H1 (cell line): ENCODE measurements around the gene TERB1. TPM values are rescaled to one million over a fixed set of nuclear protein-coding genes. Genes with fewer than 3 reads are reported as not detected.

Experiments used
- CTCF ChIA-PET: fragments of 300-600 bp; sonication (Branson Sonifier 250); formaldehyde crosslinking; loops from one replicate; lab custom pipeline; 2021; ENCODE audit not compliant: partially characterized antibody; lab: Charles Lee
- POLR2A ChIA-PET: fragments of 300-600 bp; sonication (Branson Sonifier 250); formaldehyde crosslinking; loops from one replicate; lab custom pipeline; 2021; ENCODE audit warnings: inconsistent platforms; ENCODE audit not compliant: partially characterized antibody; lab: Charles Lee
- DNase-seq, 2 experiments: peaks; one replicate each; pipeline versions ENCODE4 v3.0.0 to v3.0.0-alpha.2; 2010 to 2022; ENCODE audit warnings: low spot score in 2 of 2, low read depth in 1 of 2, mixed read lengths in 1 of 2
- FAIRE-seq: peaks from 2 replicates; lab custom pipeline; 2011; peaks lifted over from hg19 to GRCh38; lab: Jason Lieb, UNC
- H2AFZ ChIP-seq: 2 replicates; pipeline ENCODE4 v1.8.1; 2012; ENCODE audit warnings: low read length, inconsistent platforms
- H2AK5ac ChIP-seq: 2 replicates; pipeline ENCODE4 v1.6.1; 2013; ENCODE audit warnings: low read depth, low read length
- H2BK120ac ChIP-seq: replicated peaks from 2 replicates; pipeline ENCODE3; 2013; ENCODE audit warnings: low read depth, low read length, inconsistent platforms
- H2BK12ac ChIP-seq: 2 replicates; pipeline ENCODE4 v1.6.1; 2013; ENCODE audit warnings: low read depth, low read length
- H2BK15ac ChIP-seq: 2 replicates; pipeline ENCODE4 v1.6.1; 2013; ENCODE audit warnings: low read length
- H2BK20ac ChIP-seq: 2 replicates; pipeline ENCODE4 v1.6.1; 2013; ENCODE audit warnings: low read length
- H2BK5ac ChIP-seq: 2 replicates; pipeline ENCODE4 v1.6.1; 2013; ENCODE audit warnings: low read depth, low read length
- H3K14ac ChIP-seq: 2 replicates; pipeline ENCODE4 v1.6.1; 2013; ENCODE audit warnings: inconsistent platforms; ENCODE audit not compliant: insufficient read length
- H3K18ac ChIP-seq: 2 replicates; pipeline ENCODE4 v1.6.1; 2013; ENCODE audit warnings: low read length; ENCODE audit errors: extremely low read depth
- H3K23ac ChIP-seq: 2 replicates; pipeline ENCODE4 v1.6.1; 2013; ENCODE audit warnings: inconsistent platforms; ENCODE audit not compliant: insufficient read length
- H3K23me2 ChIP-seq: 2 replicates; pipeline ENCODE4 v1.6.1; 2013; ENCODE audit warnings: low read depth, low read length
- H3K27ac ChIP-seq: 2 replicates; pipeline ENCODE4 v1.6.1; 2011; ENCODE audit warnings: low read depth, low read length, inconsistent platforms
- H3K27me3 ChIP-seq, 4 experiments: replicated peaks in 1 of 4; 1 replicate in 1 of 4; 2 replicates in 3 of 4; pipeline versions ENCODE4 v1.6.1 to v1.8.1; 2011 to 2013; ENCODE audit warnings: low read length in 3 of 4, mild to moderate bottlenecking in 3 of 4, inconsistent platforms in 2 of 4, mixed read lengths in 2 of 4, moderate library complexity in 1 of 4; ENCODE audit not compliant: control insufficient read depth in 3 of 4, insufficient read depth in 3 of 4; ENCODE audit errors: extremely low read depth in 1 of 4
- H3K36me3 ChIP-seq, 4 experiments: 2 replicates each; pipeline versions ENCODE4 v1.6.1 to v1.8.1; 2011 to 2013; ENCODE audit warnings: mild to moderate bottlenecking in 4 of 4, low read length in 3 of 4, moderate library complexity in 2 of 4, control low read depth in 1 of 4, inconsistent platforms in 1 of 4; ENCODE audit not compliant: insufficient read depth in 4 of 4, control insufficient read depth in 2 of 4
- H3K4ac ChIP-seq: replicated peaks from 2 replicates; pipeline ENCODE3; 2013; ENCODE audit warnings: low read length, low read depth, mixed read lengths, inconsistent platforms; ENCODE audit not compliant: insufficient read length
- H3K4me1 ChIP-seq, 4 experiments: replicated peaks in 1 of 4; 1 replicate in 1 of 4; 2 replicates in 3 of 4; pipeline versions ENCODE4 v1.6.1 to v1.8.1; 2011 to 2013; ENCODE audit warnings: low read length in 3 of 4, inconsistent platforms in 2 of 4, mixed read lengths in 1 of 4; ENCODE audit not compliant: insufficient read depth in 4 of 4, control insufficient read depth in 3 of 4
- H3K4me2 ChIP-seq, 2 experiments: 2 replicates each; pipeline versions ENCODE4 v1.6.1 to v1.8.1; 2011 to 2013; ENCODE audit warnings: low read depth in 2 of 2, low read length in 2 of 2, control low read depth in 1 of 2, inconsistent platforms in 1 of 2, mild to moderate bottlenecking in 1 of 2; ENCODE audit not compliant: insufficient read depth in 1 of 2
- H3K4me3 ChIP-seq, 4 experiments: fragments of 200-600, 300-600 bp in 1 of 4; sonication (generic), shearing (Covaris generic), sonication (Bioruptor Twin) in 1 of 4; 2 replicates each; pipeline versions ENCODE4 v1.5.1 to v1.8.1; 2011 to 2016; ENCODE audit warnings: low read length in 4 of 4, low read depth in 3 of 4, control low read depth in 2 of 4, inconsistent platforms in 2 of 4, mild to moderate bottlenecking in 2 of 4, mixed read lengths in 1 of 4, moderate library complexity in 1 of 4; ENCODE audit not compliant: insufficient read depth in 2 of 4; ENCODE audit errors: extremely low read depth in 1 of 4
- H3K56ac ChIP-seq: replicated peaks from 2 replicates; pipeline ENCODE3; 2013; ENCODE audit warnings: low read depth, mild to moderate bottlenecking, mixed read lengths, low read length, inconsistent platforms; ENCODE audit not compliant: insufficient read length
- H3K79me1 ChIP-seq: 2 replicates; pipeline ENCODE4 v1.6.1; 2013; ENCODE audit warnings: low read depth, low read length, control low read depth
- H3K79me2 ChIP-seq, 2 experiments: 2 replicates each; pipeline versions ENCODE4 v1.6.1 to v1.8.1; 2012 to 2013; ENCODE audit warnings: low read length in 2 of 2, mild to moderate bottlenecking in 2 of 2, inconsistent platforms in 1 of 2; ENCODE audit not compliant: insufficient read depth in 2 of 2, control insufficient read depth in 1 of 2
- H3K9ac ChIP-seq, 4 experiments: replicated peaks in 1 of 4; 1 replicate in 1 of 4; 2 replicates in 3 of 4; pipeline versions ENCODE4 v1.6.1 to v1.8.1; 2011 to 2013; ENCODE audit warnings: low read depth in 3 of 4, low read length in 3 of 4, control low read depth in 2 of 4, mild to moderate bottlenecking in 2 of 4, moderate library complexity in 2 of 4, inconsistent platforms in 1 of 4; ENCODE audit errors: extremely low read depth in 1 of 4
- H3K9me3 ChIP-seq, 2 experiments: 2 replicates each; pipeline versions ENCODE4 v1.6.1 to v1.8.1; 2012 to 2013; ENCODE audit warnings: mild to moderate bottlenecking in 2 of 2, moderate library complexity in 2 of 2, control low read depth in 1 of 2, inconsistent platforms in 1 of 2, low read depth in 1 of 2, low read length in 1 of 2, mixed read lengths in 1 of 2; ENCODE audit not compliant: insufficient read depth in 2 of 2
- H4K20me1 ChIP-seq, 2 experiments: replicated peaks in 1 of 2; 2 replicates each; pipeline versions ENCODE3 to v1.8.1; 2011 to 2013; ENCODE audit warnings: inconsistent platforms in 2 of 2, low read length in 2 of 2, mild to moderate bottlenecking in 1 of 2; ENCODE audit not compliant: insufficient read depth in 2 of 2, control insufficient read depth in 1 of 2
- H4K5ac ChIP-seq: 2 replicates; pipeline ENCODE4 v1.6.1; 2013; ENCODE audit warnings: low read length, low read depth, mixed read lengths, inconsistent platforms; ENCODE audit not compliant: insufficient read length
- H4K8ac ChIP-seq: 2 replicates; pipeline ENCODE4 v1.8.0; 2013; ENCODE audit warnings: mild to moderate bottlenecking, moderate library complexity, low read length, inconsistent platforms; ENCODE audit not compliant: insufficient read depth; ENCODE audit errors: extremely low read depth
- H4K91ac ChIP-seq: replicated peaks from 2 replicates; pipeline ENCODE3; 2013; ENCODE audit warnings: low read length, mixed read lengths, inconsistent platforms; ENCODE audit not compliant: insufficient read length
- ASH2L ChIP-seq: fragments of 200-600, 300-600 bp; sonication (generic); IDR thresholded peaks from one replicate; pipeline ENCODE4 v1.7.1; 2017; ENCODE audit warnings: low read length
- FOSL1 ChIP-seq: IDR thresholded peaks from 2 replicates; pipeline ENCODE4 v1.6.1; 2011; ENCODE audit warnings: mild to moderate bottlenecking, low read depth, low read length, moderate library complexity; ENCODE audit not compliant: insufficient read depth
- WGBS, 2 experiments: shearing (Covaris generic) in 1 of 2; methylation state at CpG; one replicate each; pipeline versions ENCODE4 v1.1.6 to v1.1.7; 2013 to 2015; ENCODE audit warnings: low lambda C conversion rate in 2 of 2, mixed read lengths in 2 of 2, inconsistent platforms in 1 of 2, low coverage in 1 of 2, missing lambda C conversion rate in 1 of 2; ENCODE audit not compliant: insufficient replicate concordance in 2 of 2, insufficient coverage in 1 of 2, insufficient read length in 1 of 2; ENCODE audit errors: extremely low coverage in 1 of 2, missing lambda C conversion rate in 1 of 2; 5-methylcytosine and 5-hydroxymethylcytosine counted together
- polyA plus RNA-seq, 7 experiments: library from polyadenylated mRNA; depleted of rRNA in 3 of 7; stranded (reverse) in 5 of 7; unstranded in 2 of 7; fragments of >200 nt in 5 of 7; fragments of 200-250 nt in 2 of 7; gene quantifications; 1 replicate in 5 of 7; 2 replicates in 1 of 7; 4 replicates in 1 of 7; pipeline versions ENCODE4 v1.2.1 to v1.2.3, GENCODE V29; 2011 to 2013; ENCODE audit warnings: missing spikeins in 2 of 7, mixed read lengths in 2 of 7
- total RNA-seq: library from RNA; stranded (reverse); fragmentation: NEBNext Ultra II Directional; extraction: Animal tissue kit (Norgen Biotek cat#: 25700); gene quantifications from 2 replicates; pipeline ENCODE4 v1.2.1, GENCODE V29; 2021

The TERB1 gene
- total and polyA plus RNA-seq, 2 of the 8 experiments (the other 6 are each of a cell fraction or from before 2014, with no cell fraction given), result not detected

GRCh38 chr16:66845791-66846221, 44.4 kb upstream of the TERB1 start:
- no peak overlapping the region for H2BK20ac ChIP-seq
- ChIA-PET POLR2A (interaction anchor here (1.8 to 3.3 kb wide), 2 partner anchors 16 to 22 kb away, joined by 7 to 26 read pairs; partner anchors contain the start of gene NAE1), CTCF (interaction anchor here (0.6 to 13.4 kb wide), 6 partner anchors 9 to 148 kb away, joined by 3 to 162 read pairs (median 4); partner anchors contain the start of gene NAE1)
- no peak overlapping the region for H3K9ac ChIP-seq
- H3K36me3 ChIP-seq, result no peaks in the 10 kb centered on the region
- H4K91ac ChIP-seq, result no peak overlapping the region
- H3K79me1 ChIP-seq, result no peaks in the 10 kb centered on the region
- H4K20me1 ChIP-seq, result peaks cover 0 to 3% of the 10 kb centered on the region in 2 experiments
- peaks cover 0 to 2% (median 0%) of the 10 kb centered on the region in 4 experiments; a peak in 3 of 7 replicates for H3K4me1 ChIP-seq
- no peak overlapping the region for H2AK5ac ChIP-seq
- no peak overlapping the region for H2AFZ ChIP-seq
- H2BK15ac ChIP-seq, result no peak overlapping the region
- FAIRE-seq, result no peak
- peaks cover 12% of the 10 kb centered on the region for H3K23me2 ChIP-seq
- no peak overlapping the region for H3K14ac ChIP-seq
- TF ChIP-seq FOSL1, result no peak
- TF ChIP-seq ASH2L, result no peak
- H2BK120ac ChIP-seq, result no peak overlapping the region
- H3K4ac ChIP-seq, result no peak overlapping the region
- no peak overlapping the region for H2BK5ac ChIP-seq
- no peak overlapping the region for H4K8ac ChIP-seq
- H2BK12ac ChIP-seq, result no peak overlapping the region
- DNase-seq, result no peak
- WGBS, 2 experiments, result 71% methylated on average over 9 of the region's 9 CpGs; no CpG with 5 or more reads in 1 of the 2 experiments
- H3K18ac ChIP-seq, result no peak overlapping the region
- H3K27me3 ChIP-seq, result peaks cover 14 to 45% (median 36%) of the 10 kb centered on the region in 4 experiments
- H3K56ac ChIP-seq, result no peak overlapping the region
- no peak overlapping the region for H3K4me3 ChIP-seq
- no peaks in the 10 kb centered on the region for H3K79me2 ChIP-seq
- no peaks in the 10 kb centered on the region for H3K9me3 ChIP-seq
- H3K23ac ChIP-seq, result no peak overlapping the region
- H4K5ac ChIP-seq, result no peak overlapping the region
- H3K27ac ChIP-seq, result no peak overlapping the region
- no peak overlapping the region; a peak in 1 of 4 replicates for H3K4me2 ChIP-seq
